ENCODE measurements around the gene RXFP4. TPM values are rescaled to one million over a fixed set of nuclear protein-coding genes. Genes with fewer than 3 reads are reported as not detected.

Gene RXFP4
- total RNA-seq, 1 donor from 2014 or later = not detected

GRCh38 chr1:155962599-155963211, 21.3 kb downstream of the RXFP4 start:
- Histone ChIP-seq H3K27ac (peak overlapping the region; percentile 18), H3K4me1 (peaks cover 25% of the 10 kb centered on the region), H3K27me3 (no peaks in the 10 kb centered on the region), H3K36me3 (peaks cover 3 to 94% of the 10 kb centered on the region in 2 donors), H3K9me3 (no peaks in the 10 kb centered on the region), H3K4me3 (no peak overlapping the region)
- intact Hi-C loops (cut with DNase I) = no loop called here
- no peak for DNase-seq (ENCODE audit: extremely low spot score in 2 of 2)
- TF ChIP-seq CTCF (IDR thresholded peaks at IDR 0.05) (no peak), POLR2AphosphoS5 (IDR thresholded peaks at IDR 0.05; ENCODE audit: insufficient read depth in 1 of 2, low read depth in 1 of 2) (no peak), POLR2A (IDR thresholded peaks at IDR 0.05) (no peak)

GRCh38 chr1:155964193-155964592, 22.8 kb downstream of the RXFP4 start:
- intact Hi-C loops (cut with DNase I) = no loop called here
- H3K36me3 ChIP-seq = peaks cover 3 to 92% of the 10 kb centered on the region in 2 donors
- H3K9me3 ChIP-seq = no peaks in the 10 kb centered on the region
- no peaks in the 10 kb centered on the region for H3K27me3 ChIP-seq
- DNase-seq (ENCODE audit: extremely low spot score in 2 of 2) = no peak
- no peak overlapping the region for H3K4me3 ChIP-seq
- H3K27ac ChIP-seq = no peak overlapping the region
- TF ChIP-seq POLR2AphosphoS5 (IDR thresholded peaks at IDR 0.05; ENCODE audit: insufficient read depth in 1 of 2, low read depth in 1 of 2) (no peak), POLR2A (IDR thresholded peaks at IDR 0.05) (no peak), CTCF (IDR thresholded peaks at IDR 0.05) (no peak)
- H3K4me1 ChIP-seq = peaks cover 40% of the 10 kb centered on the region

- Histone ChIP-seq H3K36me3 (peaks cover 3 to 72% of the 10 kb centered on the region in 2 donors), H3K27me3 (no peaks in the 10 kb centered on the region), H3K4me3 (no peak overlapping the region), H3K4me1 (peaks cover 59% of the 10 kb centered on the region), H3K27ac (peak overlapping the region; percentile 63), H3K9me3 (no peaks in the 10 kb centered on the region)
- no peak for DNase-seq (ENCODE audit: extremely low spot score in 2 of 2)
- TF ChIP-seq CTCF (IDR thresholded peaks at IDR 0.05) (no peak), POLR2A (IDR thresholded peaks at IDR 0.05) (no peak), POLR2AphosphoS5 (IDR thresholded peaks at IDR 0.05; ENCODE audit: insufficient read depth in 1 of 2, low read depth in 1 of 2) (no peak)
- intact Hi-C loops (cut with DNase I) = no loop called here
These were observed 24.7 kb downstream of the RXFP4 start for GRCh38 chr1:155966135-155966534.

- DNase-seq (ENCODE audit: extremely low spot score in 2 of 2) = no peak
- peaks cover 61% of the 10 kb centered on the region for H3K4me1 ChIP-seq
- TF ChIP-seq POLR2A (IDR thresholded peaks at IDR 0.05) (no peak), CTCF (IDR thresholded peaks at IDR 0.05) (no peak), POLR2AphosphoS5 (IDR thresholded peaks at IDR 0.05; ENCODE audit: insufficient read depth in 1 of 2, low read depth in 1 of 2) (no peak)
- no peak overlapping the region for H3K4me3 ChIP-seq
- H3K27me3 ChIP-seq = no peaks in the 10 kb centered on the region
- no peaks in the 10 kb centered on the region for H3K9me3 ChIP-seq
- peaks cover 3 to 66% of the 10 kb centered on the region in 2 donors for H3K36me3 ChIP-seq
- H3K27ac ChIP-seq = peak overlapping the region; percentile 63
- intact Hi-C loops (cut with DNase I) = no loop called here
These were observed 25.3 kb downstream of the RXFP4 start for GRCh38 chr1:155966750-155967149.

- H3K4me3 ChIP-seq = no peak overlapping the region
- TF ChIP-seq CTCF (IDR thresholded peaks at IDR 0.05) = no peak
- TF ChIP-seq POLR2A (IDR thresholded peaks at IDR 0.05) = no peak
- no peak for TF ChIP-seq POLR2AphosphoS5 (IDR thresholded peaks at IDR 0.05; ENCODE audit: insufficient read depth in 1 of 2, low read depth in 1 of 2)
- peak overlapping the region; percentile 63 for H3K27ac ChIP-seq
These were observed 26.1 kb downstream of the RXFP4 start for GRCh38 chr1:155967341-155968050.

More at GRCh38 chr1:155967341-155968050, 26.1 kb downstream of the RXFP4 start:
- H3K27me3 ChIP-seq = no peaks in the 10 kb centered on the region
- peaks cover 3 to 59% of the 10 kb centered on the region in 2 donors for H3K36me3 ChIP-seq
- DNase-seq (ENCODE audit: extremely low spot score in 2 of 2) = no peak
- peaks cover 61% of the 10 kb centered on the region for H3K4me1 ChIP-seq
- intact Hi-C loops (cut with DNase I) = no loop called here
- no peaks in the 10 kb centered on the region for H3K9me3 ChIP-seq
